WTC11 (cell line): ENCODE data around the gene PPP2R2C. TPM values are rescaled to one million over a fixed set of nuclear protein-coding genes. Genes with fewer than 3 reads are reported as not detected.
A peak's percentile ranks its signal among the peaks of the same experiment; 100 is the strongest.

Experiments
- ATAC-seq: fragments of 200-7000 bp; cut with Tn5 transposase; 2 replicates; pipeline ENCODE4 v1.10.0; 2021; ENCODE audit warnings: mild to moderate bottlenecking, moderate library complexity
- CTCF ChIA-PET: fragments of 300-600 bp; sonication (Branson Sonifier 250); formaldehyde crosslinking; loops from one replicate; lab custom pipeline; 2021; ENCODE audit warnings: antibody characterized with exemption; lab: Charles Lee
- POLR2A ChIA-PET: fragments of 350-600 bp; sonication (Branson Sonifier 250); formaldehyde crosslinking; loops from one replicate; lab custom pipeline; 2021; ENCODE audit warnings: antibody characterized with exemption; lab: Charles Lee
- DNase-seq: peaks from one replicate; pipeline ENCODE4 v3.0.0; 2021; ENCODE audit warnings: low spot score
- H3K27ac Mint-ChIP-seq: 2 replicates; pipeline ENCODE4 v1.8.0; 2021; ENCODE audit warnings: mixed read lengths
- H3K27me3 Mint-ChIP-seq: 2 replicates; pipeline ENCODE4 v1.8.0; 2021; ENCODE audit warnings: low read depth, mild to moderate bottlenecking, moderate library complexity, mixed read lengths
- H3K36me3 Mint-ChIP-seq: 2 replicates; pipeline ENCODE4 v1.8.0; 2021; ENCODE audit warnings: mixed read lengths
- H3K4me1 Mint-ChIP-seq: 2 replicates; pipeline ENCODE4 v1.8.0; 2022; ENCODE audit warnings: mixed read lengths
- H3K4me3 Mint-ChIP-seq: 2 replicates; pipeline ENCODE4 v1.8.0; 2021; ENCODE audit warnings: mild to moderate bottlenecking, moderate library complexity, mixed read lengths
- H3K9me3 Mint-ChIP-seq: 2 replicates; pipeline ENCODE4 v1.8.0; 2021; ENCODE audit warnings: mixed read lengths
- FOXK1 ChIP-seq: sonication (generic); formaldehyde crosslinking; IDR thresholded peaks from 2 replicates; pipeline ENCODE4 v1.8.0; 2022; ENCODE audit warnings: mild to moderate bottlenecking, moderate library complexity, missing genetic modification reagents
- GABPB1 ChIP-seq: sonication (generic); formaldehyde crosslinking; IDR thresholded peaks from 2 replicates; pipeline ENCODE4 v1.8.1; 2023; ENCODE audit warnings: mild to moderate bottlenecking, missing genetic modification reagents
- GTF2I ChIP-seq: fragments of 250-450 bp; sonication (Bioruptor Pico); conservative IDR thresholded peaks from 2 replicates; pipeline ENCODE4 v1.4.0; 2021; ENCODE audit warnings: mild to moderate bottlenecking
- JAZF1 ChIP-seq: fragments of 250-450 bp; sonication (Bioruptor Pico); IDR thresholded peaks from 2 replicates; pipeline ENCODE4 v1.9.0; 2021; ENCODE audit warnings: moderate library complexity, mild to moderate bottlenecking, inconsistent platforms
- JUN ChIP-seq: sonication (generic); formaldehyde crosslinking; IDR thresholded peaks from 2 replicates; pipeline ENCODE4 v1.8.0; 2023; ENCODE audit warnings: mild to moderate bottlenecking, missing genetic modification reagents
- NFYB ChIP-seq: sonication (generic); formaldehyde crosslinking; conservative IDR thresholded peaks from 2 replicates; pipeline ENCODE4 v1.8.0; 2022; ENCODE audit warnings: low read depth, missing genetic modification reagents
- NR1H2 ChIP-seq: sonication (generic); formaldehyde crosslinking; IDR thresholded peaks from 2 replicates; pipeline ENCODE4 v1.9.0; 2021; ENCODE audit warnings: mild to moderate bottlenecking, moderate library complexity, missing genetic modification reagents
- NR2C2 ChIP-seq: sonication (generic); formaldehyde crosslinking; IDR thresholded peaks from 2 replicates; pipeline ENCODE4 v1.8.0; 2022; ENCODE audit warnings: mild to moderate bottlenecking, missing genetic modification reagents
- OVOL2 ChIP-seq: fragments of 250-450 bp; sonication (Bioruptor Pico); IDR thresholded peaks from 2 replicates; pipeline ENCODE4 v1.9.0; 2021; ENCODE audit warnings: mild to moderate bottlenecking, borderline replicate concordance
- PRRX2 ChIP-seq: fragments of 250-450 bp; sonication (Bioruptor Pico); IDR thresholded peaks from 2 replicates; pipeline ENCODE4 v1.8.0; 2021; ENCODE audit warnings: mild to moderate bottlenecking
- RELA ChIP-seq: sonication (generic); formaldehyde crosslinking; IDR thresholded peaks from 2 replicates; pipeline ENCODE4 v1.8.1; 2022; ENCODE audit warnings: missing genetic modification reagents, mild to moderate bottlenecking, borderline replicate concordance
- RORB ChIP-seq: fragments of 250-450 bp; sonication (Bioruptor Pico); IDR thresholded peaks from 2 replicates; pipeline ENCODE4 v1.9.0; 2021; ENCODE audit warnings: mild to moderate bottlenecking
- TP53 ChIP-seq: sonication (generic); formaldehyde crosslinking; IDR thresholded peaks from 2 replicates; pipeline ENCODE4 v1.8.1; 2023; ENCODE audit warnings: mild to moderate bottlenecking, missing genetic modification reagents
- ZBTB21 ChIP-seq: sonication (generic); formaldehyde crosslinking; IDR thresholded peaks from 2 replicates; pipeline ENCODE4 v1.8.1; 2023; ENCODE audit warnings: mild to moderate bottlenecking, missing genetic modification reagents, borderline replicate concordance
- ZNF219 ChIP-seq: sonication (generic); formaldehyde crosslinking; IDR thresholded peaks from 2 replicates; pipeline ENCODE4 v1.8.0; 2023; ENCODE audit warnings: missing genetic modification reagents, mild to moderate bottlenecking, borderline replicate concordance
- ZNF232 ChIP-seq: sonication (generic); formaldehyde crosslinking; IDR thresholded peaks from 2 replicates; pipeline ENCODE4 v1.8.0; 2022; ENCODE audit warnings: mild to moderate bottlenecking, missing genetic modification reagents
- ZNF416 ChIP-seq: fragments of 250-450 bp; sonication (Bioruptor Pico); IDR thresholded peaks from 2 replicates; pipeline ENCODE4 v1.9.0; 2021; ENCODE audit warnings: mild to moderate bottlenecking, inconsistent platforms
- ZNF423 ChIP-seq: fragments of 250-450 bp; sonication (Bioruptor Pico); IDR thresholded peaks from 2 replicates; pipeline ENCODE4 v2.1.2; 2022; ENCODE audit warnings: mild to moderate bottlenecking, moderate library complexity
- total RNA-seq: library from RNA; stranded (reverse); gene quantifications from 3 replicates; pipeline ENCODE4 v1.2.3, GENCODE V29; 2021
- TF ChIP-seq, protein P1 (sequence below): sonication (generic); formaldehyde crosslinking; IDR thresholded peaks from 2 replicates; pipeline ENCODE4 v1.8.1; 2023; ENCODE audit warnings: mild to moderate bottlenecking, missing genetic modification reagents, borderline replicate concordance
- TF ChIP-seq, protein P2 (sequence below): sonication (generic); formaldehyde crosslinking; IDR thresholded peaks from 2 replicates; pipeline ENCODE4 v1.8.1; 2022; ENCODE audit warnings: missing genetic modification reagents, borderline replicate concordance
- TF ChIP-seq, protein P3 (sequence below): sonication (generic); formaldehyde crosslinking; IDR thresholded peaks from 2 replicates; pipeline ENCODE4 v1.8.0; 2022; ENCODE audit warnings: mild to moderate bottlenecking, missing genetic modification reagents
- TF ChIP-seq, protein P4 (sequence below): fragments of 250-450 bp; sonication (Bioruptor Pico); IDR thresholded peaks from 2 replicates; pipeline ENCODE4 v2.1.2; 2022; ENCODE audit warnings: mild to moderate bottlenecking, moderate library complexity
- TF ChIP-seq, protein P5 (sequence below): sonication (generic); formaldehyde crosslinking; IDR thresholded peaks from 2 replicates; pipeline ENCODE4 v1.8.0; 2022; ENCODE audit warnings: mild to moderate bottlenecking, missing genetic modification reagents
- TF ChIP-seq, protein P6 (sequence below): sonication (generic); formaldehyde crosslinking; IDR thresholded peaks from 2 replicates; pipeline ENCODE4 v1.8.1; 2022; ENCODE audit warnings: mild to moderate bottlenecking, moderate library complexity, missing genetic modification reagents
- TF ChIP-seq, protein P7 (sequence below): fragments of 250-450 bp; sonication (Bioruptor Pico); IDR thresholded peaks from 2 replicates; pipeline ENCODE4 v1.8.0; 2021; ENCODE audit warnings: mild to moderate bottlenecking

Gene PPP2R2C
- total RNA-seq, 1 experiment from 2014 or later, result 11.5 TPM

DNA sequence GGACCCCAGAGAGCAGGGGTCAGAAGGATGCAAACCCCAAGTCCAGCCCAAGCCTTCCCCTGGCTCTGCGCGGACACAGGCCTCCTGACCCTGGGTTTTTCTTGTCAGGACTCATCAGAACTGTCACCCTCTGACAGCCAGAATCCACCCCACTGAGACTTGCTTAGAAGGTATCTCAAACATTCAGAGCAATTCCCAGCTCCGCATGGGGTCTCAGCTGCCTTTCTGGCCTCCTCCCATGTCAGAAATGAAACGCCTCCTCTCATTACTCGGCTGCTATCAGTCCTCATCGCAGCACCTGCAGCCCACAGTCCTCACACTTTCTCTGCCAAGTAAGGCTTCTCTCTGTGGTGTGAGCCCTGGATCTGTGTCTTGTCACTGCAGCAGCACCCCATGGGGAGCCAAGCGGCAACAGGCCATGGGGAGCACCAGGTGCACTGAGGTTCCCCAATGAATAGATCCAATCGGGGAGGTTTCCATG lies 105.0 kb downstream of the PPP2R2C start:
- DNase-seq (peak; percentile 63), ATAC-seq (peak; percentile 23)
- Mint-ChIP-seq H3K9me3 (no peaks in the 10 kb centered on the region), H3K4me3 (no peak overlapping the region), H3K36me3 (no peaks in the 10 kb centered on the region), H3K4me1 (peaks cover 21% of the 10 kb centered on the region), H3K27me3 (peaks cover 3% of the 10 kb centered on the region; the same call in 1 of the 2 replicates), H3K27ac (no peak overlapping the region)
- POLR2A ChIA-PET, result no interaction called here
- CTCF ChIA-PET, result interaction anchor here (0.8 kb wide), 1 partner anchor 36 kb away, joined by 5 read pairs; no protein-coding TSS in a partner anchor
- TF ChIP-seq, protein P1, sequence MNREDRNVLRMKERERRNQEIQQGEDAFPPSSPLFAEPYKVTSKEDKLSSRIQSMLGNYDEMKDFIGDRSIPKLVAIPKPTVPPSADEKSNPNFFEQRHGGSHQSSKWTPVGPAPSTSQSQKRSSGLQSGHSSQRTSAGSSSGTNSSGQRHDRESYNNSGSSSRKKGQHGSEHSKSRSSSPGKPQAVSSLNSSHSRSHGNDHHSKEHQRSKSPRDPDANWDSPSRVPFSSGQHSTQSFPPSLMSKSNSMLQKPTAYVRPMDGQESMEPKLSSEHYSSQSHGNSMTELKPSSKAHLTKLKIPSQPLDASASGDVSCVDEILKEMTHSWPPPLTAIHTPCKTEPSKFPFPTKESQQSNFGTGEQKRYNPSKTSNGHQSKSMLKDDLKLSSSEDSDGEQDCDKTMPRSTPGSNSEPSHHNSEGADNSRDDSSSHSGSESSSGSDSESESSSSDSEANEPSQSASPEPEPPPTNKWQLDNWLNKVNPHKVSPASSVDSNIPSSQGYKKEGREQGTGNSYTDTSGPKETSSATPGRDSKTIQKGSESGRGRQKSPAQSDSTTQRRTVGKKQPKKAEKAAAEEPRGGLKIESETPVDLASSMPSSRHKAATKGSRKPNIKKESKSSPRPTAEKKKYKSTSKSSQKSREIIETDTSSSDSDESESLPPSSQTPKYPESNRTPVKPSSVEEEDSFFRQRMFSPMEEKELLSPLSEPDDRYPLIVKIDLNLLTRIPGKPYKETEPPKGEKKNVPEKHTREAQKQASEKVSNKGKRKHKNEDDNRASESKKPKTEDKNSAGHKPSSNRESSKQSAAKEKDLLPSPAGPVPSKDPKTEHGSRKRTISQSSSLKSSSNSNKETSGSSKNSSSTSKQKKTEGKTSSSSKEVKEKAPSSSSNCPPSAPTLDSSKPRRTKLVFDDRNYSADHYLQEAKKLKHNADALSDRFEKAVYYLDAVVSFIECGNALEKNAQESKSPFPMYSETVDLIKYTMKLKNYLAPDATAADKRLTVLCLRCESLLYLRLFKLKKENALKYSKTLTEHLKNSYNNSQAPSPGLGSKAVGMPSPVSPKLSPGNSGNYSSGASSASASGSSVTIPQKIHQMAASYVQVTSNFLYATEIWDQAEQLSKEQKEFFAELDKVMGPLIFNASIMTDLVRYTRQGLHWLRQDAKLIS (CRISPR knock-in tag), result no peak
- TF ChIP-seq RELA (CRISPR knock-in tag) (no peak), TP53 (CRISPR knock-in tag) (no peak), RORB (CRISPR knock-in tag) (no peak), ZNF416 (CRISPR knock-in tag) (no peak), ZBTB21 (CRISPR knock-in tag) (no peak), OVOL2 (CRISPR knock-in tag) (no peak), NR2C2 (CRISPR knock-in tag) (no peak)
- TF ChIP-seq, protein P2, sequence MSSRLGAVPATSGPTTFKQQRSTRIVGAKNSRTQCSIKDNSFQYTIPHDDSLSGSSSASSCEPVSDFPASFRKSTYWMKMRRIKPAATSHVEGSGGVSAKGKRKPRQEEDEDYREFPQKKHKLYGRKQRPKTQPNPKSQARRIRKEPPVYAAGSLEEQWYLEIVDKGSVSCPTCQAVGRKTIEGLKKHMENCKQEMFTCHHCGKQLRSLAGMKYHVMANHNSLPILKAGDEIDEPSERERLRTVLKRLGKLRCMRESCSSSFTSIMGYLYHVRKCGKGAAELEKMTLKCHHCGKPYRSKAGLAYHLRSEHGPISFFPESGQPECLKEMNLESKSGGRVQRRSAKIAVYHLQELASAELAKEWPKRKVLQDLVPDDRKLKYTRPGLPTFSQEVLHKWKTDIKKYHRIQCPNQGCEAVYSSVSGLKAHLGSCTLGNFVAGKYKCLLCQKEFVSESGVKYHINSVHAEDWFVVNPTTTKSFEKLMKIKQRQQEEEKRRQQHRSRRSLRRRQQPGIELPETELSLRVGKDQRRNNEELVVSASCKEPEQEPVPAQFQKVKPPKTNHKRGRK (CRISPR knock-in tag), result no peak
- TF ChIP-seq, protein P3, sequence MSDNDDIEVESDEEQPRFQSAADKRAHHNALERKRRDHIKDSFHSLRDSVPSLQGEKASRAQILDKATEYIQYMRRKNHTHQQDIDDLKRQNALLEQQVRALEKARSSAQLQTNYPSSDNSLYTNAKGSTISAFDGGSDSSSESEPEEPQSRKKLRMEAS, result no peak
- TF ChIP-seq, protein P4, sequence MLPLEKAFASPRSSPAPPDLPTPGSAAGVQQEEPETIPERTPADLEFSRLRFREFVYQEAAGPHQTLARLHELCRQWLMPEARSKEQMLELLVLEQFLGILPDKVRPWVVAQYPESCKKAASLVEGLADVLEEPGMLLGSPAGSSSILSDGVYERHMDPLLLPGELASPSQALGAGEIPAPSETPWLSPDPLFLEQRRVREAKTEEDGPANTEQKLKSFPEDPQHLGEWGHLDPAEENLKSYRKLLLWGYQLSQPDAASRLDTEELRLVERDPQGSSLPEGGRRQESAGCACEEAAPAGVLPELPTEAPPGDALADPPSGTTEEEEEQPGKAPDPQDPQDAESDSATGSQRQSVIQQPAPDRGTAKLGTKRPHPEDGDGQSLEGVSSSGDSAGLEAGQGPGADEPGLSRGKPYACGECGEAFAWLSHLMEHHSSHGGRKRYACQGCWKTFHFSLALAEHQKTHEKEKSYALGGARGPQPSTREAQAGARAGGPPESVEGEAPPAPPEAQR, result no peak
- TF ChIP-seq, protein P5, sequence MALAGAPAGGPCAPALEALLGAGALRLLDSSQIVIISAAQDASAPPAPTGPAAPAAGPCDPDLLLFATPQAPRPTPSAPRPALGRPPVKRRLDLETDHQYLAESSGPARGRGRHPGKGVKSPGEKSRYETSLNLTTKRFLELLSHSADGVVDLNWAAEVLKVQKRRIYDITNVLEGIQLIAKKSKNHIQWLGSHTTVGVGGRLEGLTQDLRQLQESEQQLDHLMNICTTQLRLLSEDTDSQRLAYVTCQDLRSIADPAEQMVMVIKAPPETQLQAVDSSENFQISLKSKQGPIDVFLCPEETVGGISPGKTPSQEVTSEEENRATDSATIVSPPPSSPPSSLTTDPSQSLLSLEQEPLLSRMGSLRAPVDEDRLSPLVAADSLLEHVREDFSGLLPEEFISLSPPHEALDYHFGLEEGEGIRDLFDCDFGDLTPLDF (CRISPR knock-in tag), result no peak

DNA sequence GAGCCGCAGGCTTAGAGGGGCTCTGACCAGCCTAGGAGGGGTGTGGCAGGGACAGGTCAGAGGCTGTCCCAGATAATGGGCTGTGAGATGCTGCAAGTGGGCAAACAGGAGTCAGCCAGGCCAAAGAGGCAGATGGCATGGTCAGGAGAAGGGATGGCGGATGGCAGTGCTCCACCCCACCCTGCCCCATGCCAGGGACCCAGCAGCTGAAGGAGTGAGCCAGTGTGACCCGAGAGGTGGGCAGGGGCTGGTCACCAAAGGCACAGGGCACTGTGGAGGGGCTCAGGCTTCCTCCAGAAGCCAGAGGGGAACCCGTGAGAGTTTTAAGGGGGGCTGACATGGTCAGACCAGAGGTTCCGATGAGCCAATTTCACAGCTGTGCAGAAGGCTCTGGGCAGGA lies 105.8 kb downstream of the PPP2R2C start:
- Mint-ChIP-seq H3K36me3 (no peaks in the 10 kb centered on the region), H3K27ac (no peak overlapping the region), H3K4me3 (no peak overlapping the region), H3K9me3 (no peaks in the 10 kb centered on the region), H3K4me1 (peaks cover 21% of the 10 kb centered on the region), H3K27me3 (peaks cover 3% of the 10 kb centered on the region; the same call in 1 of the 2 replicates)
- no peak for ATAC-seq
- CTCF ChIA-PET, result no interaction called here
- POLR2A ChIA-PET, result no interaction called here
- TF ChIP-seq NFYB (CRISPR knock-in tag), result no peak
- TF ChIP-seq, protein P3, result no peak
- TF ChIP-seq NR1H2 (CRISPR knock-in tag), result no peak
- TF ChIP-seq JAZF1, result no peak
- TF ChIP-seq, protein P6, sequence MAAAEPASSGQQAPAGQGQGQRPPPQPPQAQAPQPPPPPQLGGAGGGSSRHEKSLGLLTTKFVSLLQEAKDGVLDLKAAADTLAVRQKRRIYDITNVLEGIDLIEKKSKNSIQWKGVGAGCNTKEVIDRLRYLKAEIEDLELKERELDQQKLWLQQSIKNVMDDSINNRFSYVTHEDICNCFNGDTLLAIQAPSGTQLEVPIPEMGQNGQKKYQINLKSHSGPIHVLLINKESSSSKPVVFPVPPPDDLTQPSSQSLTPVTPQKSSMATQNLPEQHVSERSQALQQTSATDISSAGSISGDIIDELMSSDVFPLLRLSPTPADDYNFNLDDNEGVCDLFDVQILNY (CRISPR knock-in tag), result no peak
- no peak for TF ChIP-seq FOXK1 (CRISPR knock-in tag)
- TF ChIP-seq RELA (CRISPR knock-in tag), result no peak
- TF ChIP-seq PRRX2, result no peak
- TF ChIP-seq, protein P7, sequence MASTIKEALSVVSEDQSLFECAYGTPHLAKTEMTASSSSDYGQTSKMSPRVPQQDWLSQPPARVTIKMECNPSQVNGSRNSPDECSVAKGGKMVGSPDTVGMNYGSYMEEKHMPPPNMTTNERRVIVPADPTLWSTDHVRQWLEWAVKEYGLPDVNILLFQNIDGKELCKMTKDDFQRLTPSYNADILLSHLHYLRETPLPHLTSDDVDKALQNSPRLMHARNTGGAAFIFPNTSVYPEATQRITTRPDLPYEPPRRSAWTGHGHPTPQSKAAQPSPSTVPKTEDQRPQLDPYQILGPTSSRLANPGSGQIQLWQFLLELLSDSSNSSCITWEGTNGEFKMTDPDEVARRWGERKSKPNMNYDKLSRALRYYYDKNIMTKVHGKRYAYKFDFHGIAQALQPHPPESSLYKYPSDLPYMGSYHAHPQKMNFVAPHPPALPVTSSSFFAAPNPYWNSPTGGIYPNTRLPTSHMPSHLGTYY (CRISPR knock-in tag), result no peak
- no peak for TF ChIP-seq ZNF219
- no peak for TF ChIP-seq ZNF423
- TF ChIP-seq GABPB1 (CRISPR knock-in tag), result no peak
- TF ChIP-seq ZNF232 (CRISPR knock-in tag), result no peak
- TF ChIP-seq JUN (CRISPR knock-in tag), result no peak
- no peak for TF ChIP-seq GTF2I (CRISPR knock-in tag)
- DNase-seq, result no peak
